ENCODE measurements around the gene WDR26. TPM values are rescaled to one million over a fixed set of nuclear protein-coding genes. Genes with fewer than 3 reads are reported as not detected.

WDR26 gene
- total RNA-seq, 2 experiments from 2014 or later: 173 to 176 TPM

DNA sequence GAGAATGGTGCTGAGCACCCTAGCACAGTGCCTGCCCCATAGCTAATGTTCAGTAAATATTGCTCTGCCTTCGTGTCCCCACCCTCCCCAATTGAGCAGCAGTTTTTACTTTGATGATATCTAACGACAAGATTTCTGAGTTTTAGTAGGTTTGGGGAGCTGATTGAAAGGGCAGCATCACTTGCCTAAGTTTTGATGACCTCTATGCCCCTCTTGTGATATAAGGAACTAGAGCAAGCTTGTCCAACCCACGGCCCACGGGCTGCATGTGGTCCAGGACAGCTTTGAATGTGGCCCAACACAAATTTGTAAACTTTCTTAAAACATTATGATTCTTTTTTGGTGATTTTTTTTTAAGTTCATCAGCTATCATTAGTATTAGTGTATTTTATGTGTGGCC is 76.4 kb downstream of the WDR26 start:
- no peak for TF ChIP-seq CTCF (IDR thresholded peaks at IDR 0.05)
- POLR2A ChIA-PET: interaction anchor here (0.8 to 2.0 kb wide), 7 partner anchors 10 to 74 kb away, joined by 3 to 9 read pairs (median 4); partner anchors contain the start of gene NVL
- peak overlapping the region; percentile 80 for H3K27ac Mint-ChIP-seq
- no peak for ATAC-seq (ENCODE audit: poor library complexity)
- Histone ChIP-seq H3K4me1 (ENCODE audit: insufficient read depth, low read length) (peaks cover 43% of the 10 kb centered on the region), H3K9me3 (ENCODE audit: control insufficient read depth in 1 of 2, insufficient read depth in 1 of 2, low read length in 2 of 2) (no peaks in the 10 kb centered on the region), H3K27me3 (ENCODE audit: control insufficient read depth in 1 of 2, insufficient read depth in 2 of 2, low read length in 2 of 2) (no peaks in the 10 kb centered on the region), H3K4me3 (ENCODE audit: low read length) (peak overlapping the region; percentile 80), H3K27ac (ENCODE audit: low read depth in 1 of 2, low read length in 2 of 2) (no peak overlapping the region), H3K36me3 (ENCODE audit: insufficient read depth, low read length) (peaks cover 5% of the 10 kb centered on the region)
- H3K4me1 Mint-ChIP-seq (ENCODE audit: low read depth): peaks cover 58% of the 10 kb centered on the region
- no peaks in the 10 kb centered on the region for H3K27me3 Mint-ChIP-seq
- DNase-seq: no peak
- intact Hi-C loops (cut with DNase I, micrococcal nuclease): loop anchor here in 1 of 2 experiments (10.0 kb wide), 2 partner anchors 363 to 513 kb away; partner anchors contain the start of gene TP53BP2
- peaks cover 29% of the 10 kb centered on the region for H3K36me3 Mint-ChIP-seq (ENCODE audit: low read depth)
- CTCF ChIA-PET: interaction anchor here (1.0 to 1.3 kb wide), 2 partner anchors 22 to 25 kb away, joined by 3 read pairs; no protein-coding TSS in a partner anchor
- peak overlapping the region; percentile 90 for H3K4me3 Mint-ChIP-seq
- H3K9me3 Mint-ChIP-seq: no peaks in the 10 kb centered on the region

- H3K4me1 Mint-ChIP-seq (ENCODE audit: low read depth): peaks cover 52% of the 10 kb centered on the region
- ATAC-seq (ENCODE audit: poor library complexity) (no peak), DNase-seq (peak in 2 of 14 experiments; percentile 39 to 43)
- peak overlapping the region; percentile 90 for H3K4me3 Mint-ChIP-seq
- ChIA-PET POLR2A (interaction anchor here (0.8 to 2.0 kb wide), 10 partner anchors 10 to 175 kb away, joined by 3 to 9 read pairs (median 5); partner anchors contain the start of genes DEGS1, NVL and WDR26), CTCF (interaction anchor here (1.0 kb wide), 1 partner anchor 24 kb away, joined by 3 read pairs; no protein-coding TSS in a partner anchor)
- no peaks in the 10 kb centered on the region for H3K27me3 ChIP-seq (ENCODE audit: control insufficient read depth in 1 of 2, insufficient read depth in 2 of 2, low read length in 2 of 2)
- no peaks in the 10 kb centered on the region for H3K27me3 Mint-ChIP-seq
- peak overlapping the region in 1 of 2 donors; percentile 72 for H3K27ac ChIP-seq (ENCODE audit: low read depth in 1 of 2, low read length in 2 of 2)
- H3K27ac Mint-ChIP-seq: peak overlapping the region; percentile 80
- H3K9me3 Mint-ChIP-seq: no peaks in the 10 kb centered on the region
- intact Hi-C loops (cut with DNase I, micrococcal nuclease): loop anchor here (1.0 to 10.0 kb wide), 5 partner anchors 25 to 513 kb away; partner anchors contain the start of gene TP53BP2 (in 1 of the 2)
- TF ChIP-seq CTCF (IDR thresholded peaks at IDR 0.05): no peak
- peaks cover 26% of the 10 kb centered on the region for H3K36me3 Mint-ChIP-seq (ENCODE audit: low read depth)
- peaks cover 5% of the 10 kb centered on the region for H3K36me3 ChIP-seq (ENCODE audit: insufficient read depth, low read length)
- peak overlapping the region; percentile 80 for H3K4me3 ChIP-seq (ENCODE audit: low read length)
- H3K9me3 ChIP-seq (ENCODE audit: control insufficient read depth in 1 of 2, insufficient read depth in 1 of 2, low read length in 2 of 2): no peaks in the 10 kb centered on the region
- H3K4me1 ChIP-seq (ENCODE audit: insufficient read depth, low read length): peaks cover 40% of the 10 kb centered on the region
These were observed 76.9 kb downstream of the WDR26 start for GRCh38 chr1:224357626-224358124.

GRCh38 chr1:224356685-224357625 is 77.6 kb downstream of the WDR26 start, which contains the start of gene CNIH4:
Gene CNIH4 (plus strand): TSS chr1:224356879. CDS start chr1:224356925, 46 bp downstream.
- no peak for TF ChIP-seq CTCF (IDR thresholded peaks at IDR 0.05)
- Histone ChIP-seq H3K27me3 (ENCODE audit: control insufficient read depth in 1 of 2, insufficient read depth in 2 of 2, low read length in 2 of 2) (no peaks in the 10 kb centered on the region), H3K4me3 (ENCODE audit: low read length) (peak within 1 kb of the TSS; percentile 80), H3K36me3 (ENCODE audit: insufficient read depth, low read length) (peaks cover 5% of the 10 kb centered on the region), H3K9me3 (ENCODE audit: control insufficient read depth in 1 of 2, insufficient read depth in 1 of 2, low read length in 2 of 2) (no peaks in the 10 kb centered on the region), H3K4me1 (ENCODE audit: insufficient read depth, low read length) (peaks cover 40% of the 10 kb centered on the region), H3K27ac (ENCODE audit: low read depth in 1 of 2, low read length in 2 of 2) (peak within 1 kb of the TSS; percentile 56 to 72)
- ChIA-PET CTCF (interaction anchor here (1.0 to 1.1 kb wide), 2 partner anchors 23 to 101 kb away, joined by 3 read pairs; no protein-coding TSS in a partner anchor), POLR2A (interaction anchor here (0.6 to 2.0 kb wide), 13 partner anchors 11 to 175 kb away, joined by 3 to 9 read pairs (median 5); partner anchors contain the start of genes DEGS1, NVL and WDR26)
- intact Hi-C loops (cut with DNase I, micrococcal nuclease): loop anchor here (1.0 to 10.0 kb wide), 5 partner anchors 26 to 512 kb away; partner anchors contain the start of gene TP53BP2 (in 1 of the 2)
- peak within 1 kb of the TSS; percentile 99 for H3K4me3 Mint-ChIP-seq
- ATAC-seq (ENCODE audit: poor library complexity) (peak; percentile 99), DNase-seq (peak; percentile 83 to 97 (median 88))
- peaks cover 45% of the 10 kb centered on the region for H3K4me1 Mint-ChIP-seq (ENCODE audit: low read depth)
- peaks cover 19% of the 10 kb centered on the region for H3K36me3 Mint-ChIP-seq (ENCODE audit: low read depth)
- H3K9me3 Mint-ChIP-seq: no peaks in the 10 kb centered on the region
- no peaks in the 10 kb centered on the region for H3K27me3 Mint-ChIP-seq
- H3K27ac Mint-ChIP-seq: peak within 1 kb of the TSS; percentile 80
